NCI-H2196 (cell line): Measurements from ENCODE around the gene CAB39.
A peak's percentile ranks its signal among the peaks of the same experiment; 100 is the strongest.

Experiments
- DNase-seq: peaks from one replicate; lab custom pipeline; 2025; ENCODE audit not compliant: unreplicated experiment; lab: John Stamatoyannopoulos, UW

The CAB39 gene

GRCh38 chr2:230779607-230780006 is 67.0 kb downstream of the CAB39 start:
- no peak for DNase-seq

DNA sequence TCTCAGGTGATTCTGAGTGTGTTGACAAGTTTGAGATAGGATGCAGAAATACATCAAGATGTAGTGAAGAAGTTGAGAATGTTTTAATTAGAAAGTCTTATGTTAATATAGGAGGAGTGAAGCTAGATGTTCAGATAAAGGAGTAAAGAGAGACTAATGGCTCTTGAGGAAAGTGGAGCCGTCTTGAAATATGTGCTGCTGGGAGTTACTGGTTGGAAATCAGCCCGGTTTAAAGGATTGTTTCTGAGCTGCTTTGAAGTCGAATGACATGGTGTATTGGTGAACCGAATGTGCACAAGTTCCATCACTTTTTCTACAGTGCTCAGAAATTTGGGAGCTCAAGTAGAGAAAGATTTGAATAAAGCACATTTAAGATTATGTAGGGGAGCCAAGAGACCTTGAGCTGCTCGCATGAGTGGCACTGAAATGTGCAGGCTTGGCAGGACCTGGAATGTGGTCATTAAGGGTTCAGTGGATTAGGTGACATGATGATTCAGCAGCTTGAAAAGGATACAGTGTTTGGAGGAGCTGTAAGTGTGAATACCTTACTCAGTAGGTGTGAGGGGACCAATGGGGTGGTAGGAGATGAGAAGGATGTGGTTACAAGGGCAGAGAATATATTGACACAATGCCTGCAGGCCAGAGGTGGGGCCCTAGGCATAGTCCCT is 68.6 kb downstream of the CAB39 start:
- peak; percentile 29 for DNase-seq

DNA sequence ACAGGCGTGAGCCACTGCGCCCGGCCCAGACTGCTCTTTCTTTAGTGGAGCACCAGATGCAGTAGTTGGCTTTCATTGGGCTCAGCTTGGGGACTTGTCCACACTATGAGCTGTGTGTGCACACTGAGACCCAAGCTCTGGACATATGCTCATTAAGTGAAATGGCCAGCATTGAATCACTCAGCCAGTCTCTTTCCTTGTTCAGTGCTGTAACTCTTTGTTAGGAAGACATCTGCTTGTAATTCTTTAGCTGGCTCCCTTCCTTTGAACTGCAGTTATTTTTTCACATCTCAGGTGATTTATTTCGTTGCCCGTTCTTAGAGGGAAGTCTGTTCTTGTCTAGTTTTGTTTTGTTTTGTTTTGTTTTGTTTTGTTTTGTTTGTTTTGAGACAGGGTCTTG is 70.5 kb downstream of the CAB39 start:
- DNase-seq, result no peak

DNA sequence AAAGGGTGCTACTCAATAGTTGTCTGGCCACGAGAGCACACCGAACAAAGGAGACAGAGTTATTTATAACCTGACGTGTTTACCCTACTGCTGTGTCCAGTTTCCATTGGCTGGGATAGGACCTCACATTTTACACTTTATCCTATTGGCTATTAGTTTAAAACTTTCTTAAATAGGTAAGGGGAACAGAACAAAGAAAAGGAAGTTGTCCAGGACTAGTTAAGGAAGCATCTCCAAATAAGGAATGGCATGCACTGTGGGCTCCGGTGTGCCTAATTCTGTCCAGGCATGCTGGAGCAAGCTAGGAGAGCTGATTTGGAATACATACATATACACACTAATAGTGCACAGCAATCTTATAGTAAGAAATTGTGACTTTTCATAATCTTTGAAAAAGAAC is 72.2 kb downstream of the CAB39 start:
- DNase-seq, result no peak

- DNase-seq, result no peak
Measured at GRCh38 chr2:230785346-230785745, 72.7 kb downstream of the CAB39 start.

GRCh38 chr2:230787101-230787500 is 74.5 kb downstream of the CAB39 start:
- DNase-seq, result no peak

DNA sequence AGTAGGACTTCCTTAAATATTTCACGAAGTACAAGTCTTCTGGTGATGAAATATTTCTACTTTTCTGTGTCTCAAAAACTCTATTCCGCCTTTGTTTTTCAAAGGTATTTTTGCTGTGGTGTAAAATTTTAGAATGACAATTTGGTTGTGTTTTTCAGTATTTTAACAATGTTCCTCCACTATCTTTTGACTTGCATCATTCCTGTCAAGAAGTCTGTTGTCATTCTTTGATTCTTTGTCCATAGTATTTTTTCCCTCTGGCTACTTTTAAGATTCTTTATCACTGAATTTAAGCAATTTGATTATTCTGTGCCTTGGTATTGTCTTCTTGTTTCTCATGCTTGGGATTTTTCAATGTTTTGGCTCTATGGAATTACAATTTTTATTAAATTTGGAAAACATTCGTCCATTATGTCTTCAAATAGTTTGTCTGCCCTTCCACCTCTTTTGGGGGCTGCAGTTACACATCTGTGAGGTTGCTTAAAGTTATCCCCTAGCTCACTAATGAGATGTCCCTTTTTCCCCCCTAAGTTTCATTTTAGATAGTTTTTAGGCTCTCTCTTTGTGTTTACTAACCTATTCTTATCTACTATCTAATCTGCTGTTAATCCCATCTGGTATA is 76.0 kb downstream of the CAB39 start:
- DNase-seq, result no peak

DNA sequence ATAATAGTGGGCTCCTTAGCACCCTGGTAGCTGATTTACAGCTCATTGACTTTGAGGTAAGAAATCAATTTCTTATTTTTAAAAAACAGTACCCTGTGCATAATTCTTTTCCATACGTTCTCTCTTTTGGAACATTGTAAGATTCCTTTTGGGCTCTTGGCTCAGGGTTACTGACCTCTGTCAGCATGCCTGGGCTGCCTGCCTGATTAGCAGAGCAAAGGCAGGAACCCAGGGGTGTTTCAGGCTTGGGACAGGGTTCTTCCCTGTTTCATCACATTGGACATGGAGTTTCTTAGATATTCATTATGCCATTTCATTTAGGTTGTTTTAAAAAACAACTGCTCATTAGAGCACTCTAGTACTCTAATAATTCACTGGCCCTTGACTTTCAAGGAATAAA is 78.3 kb downstream of the CAB39 start:
- DNase-seq, result no peak

DNA sequence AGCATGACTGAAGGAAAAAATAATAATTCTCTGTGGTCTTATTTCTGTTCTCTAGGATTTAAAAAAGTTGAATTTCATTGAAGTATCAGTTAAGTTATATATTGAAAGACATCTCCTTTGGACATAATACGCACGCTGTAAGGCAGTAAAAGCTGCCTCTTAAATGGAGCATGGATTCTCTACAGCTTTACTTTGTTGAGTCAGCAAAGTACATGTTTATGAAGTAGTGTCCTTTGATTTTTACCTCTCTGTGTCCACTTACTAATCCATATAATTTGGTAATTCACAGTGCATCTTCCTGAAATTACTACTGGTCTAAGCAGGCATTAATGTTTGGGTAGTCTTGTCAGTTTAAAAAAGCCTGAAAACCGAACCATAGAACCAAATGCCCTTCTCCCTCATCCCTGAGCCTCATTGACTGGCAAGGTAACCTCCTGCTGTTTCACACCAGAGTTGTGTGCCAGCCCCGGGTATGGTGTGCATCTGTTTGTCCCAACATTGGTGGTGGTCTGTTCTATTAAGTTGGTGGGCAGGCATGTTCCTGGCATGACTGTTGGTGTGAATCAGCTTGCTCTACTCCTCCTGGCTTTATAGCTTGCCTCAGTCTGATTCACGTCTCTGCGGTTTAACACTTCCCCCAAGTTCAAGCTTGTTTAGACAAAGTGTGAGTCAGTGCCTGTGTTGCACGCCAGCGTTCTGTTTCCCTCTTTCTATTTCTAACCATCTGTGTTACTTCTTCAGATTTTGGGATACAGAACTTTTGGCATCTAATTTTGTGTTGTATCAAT is 81.1 kb downstream of the CAB39 start:
- no peak for DNase-seq

GRCh38 chr2:230794497-230794896 is 81.9 kb downstream of the CAB39 start:
- DNase-seq, result no peak

DNA sequence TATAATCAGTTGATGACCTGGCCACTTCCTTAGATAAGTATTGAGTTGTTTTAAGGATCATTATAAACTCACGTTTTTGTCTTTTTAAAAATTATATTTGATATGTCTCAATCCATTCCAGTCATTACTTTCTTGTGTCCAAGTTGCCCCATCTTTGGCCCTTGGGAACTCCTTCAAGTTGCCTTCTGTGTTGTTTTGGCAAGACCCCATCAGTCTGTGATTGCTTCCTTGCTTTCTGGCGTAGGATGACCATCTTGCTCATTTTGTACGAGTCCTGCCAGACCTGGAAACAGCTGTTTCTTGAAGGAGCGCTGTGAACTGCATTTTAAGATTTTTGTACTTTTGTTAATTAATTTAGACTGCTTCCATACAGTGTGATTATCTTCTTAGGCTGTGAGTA is 83.2 kb downstream of the CAB39 start:
- DNase-seq, result no peak

- DNase-seq, result no peak
Measured at GRCh38 chr2:230796280-230796862, 83.7 kb downstream of the CAB39 start.

DNA sequence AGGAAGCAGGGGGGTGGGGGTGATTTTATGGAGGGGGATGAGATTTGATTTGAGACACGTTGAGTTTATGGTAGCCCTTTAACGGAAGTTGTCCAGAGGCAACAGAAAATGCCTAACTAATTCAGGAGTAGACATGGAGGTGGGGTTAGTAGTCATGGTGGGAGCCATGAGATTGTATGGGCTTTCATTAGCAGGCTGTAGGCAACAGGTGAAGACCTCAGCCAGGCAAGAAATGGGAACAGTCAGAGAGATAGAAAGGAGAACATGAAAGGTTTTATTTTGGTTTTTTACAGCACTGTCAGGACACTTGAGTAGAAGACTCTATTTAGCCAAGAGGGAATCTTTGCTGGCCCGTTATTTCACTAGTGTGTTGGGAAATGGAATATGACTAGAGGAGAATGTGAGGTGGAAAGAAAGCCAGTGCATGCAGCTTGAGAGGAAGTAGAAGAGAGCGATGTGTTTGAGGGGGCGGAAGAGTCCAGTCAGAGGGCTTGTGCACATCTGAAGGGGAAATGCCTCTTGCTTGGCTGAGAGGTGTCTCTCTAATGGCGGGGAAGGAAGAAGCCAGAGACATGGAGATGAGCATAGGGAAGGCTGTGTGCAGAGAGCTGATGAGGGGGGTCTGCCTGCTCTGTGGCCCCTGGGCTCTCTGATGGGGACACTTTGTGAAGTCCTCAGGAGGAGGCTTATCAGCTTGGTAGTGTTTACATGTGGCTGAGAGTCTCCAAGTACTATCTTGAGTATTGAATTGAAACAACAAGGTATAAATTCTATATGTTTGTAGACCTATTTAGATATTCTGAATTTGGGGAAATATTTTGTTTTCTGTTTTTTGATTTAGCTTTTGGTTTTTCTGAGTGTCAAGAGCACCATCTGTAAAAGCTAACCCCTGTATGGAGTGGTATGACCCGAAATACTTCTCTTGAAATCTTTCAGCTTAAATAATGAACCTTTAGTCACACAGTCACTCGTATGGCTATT is 85.2 kb downstream of the CAB39 start:
- DNase-seq, result no peak

DNA sequence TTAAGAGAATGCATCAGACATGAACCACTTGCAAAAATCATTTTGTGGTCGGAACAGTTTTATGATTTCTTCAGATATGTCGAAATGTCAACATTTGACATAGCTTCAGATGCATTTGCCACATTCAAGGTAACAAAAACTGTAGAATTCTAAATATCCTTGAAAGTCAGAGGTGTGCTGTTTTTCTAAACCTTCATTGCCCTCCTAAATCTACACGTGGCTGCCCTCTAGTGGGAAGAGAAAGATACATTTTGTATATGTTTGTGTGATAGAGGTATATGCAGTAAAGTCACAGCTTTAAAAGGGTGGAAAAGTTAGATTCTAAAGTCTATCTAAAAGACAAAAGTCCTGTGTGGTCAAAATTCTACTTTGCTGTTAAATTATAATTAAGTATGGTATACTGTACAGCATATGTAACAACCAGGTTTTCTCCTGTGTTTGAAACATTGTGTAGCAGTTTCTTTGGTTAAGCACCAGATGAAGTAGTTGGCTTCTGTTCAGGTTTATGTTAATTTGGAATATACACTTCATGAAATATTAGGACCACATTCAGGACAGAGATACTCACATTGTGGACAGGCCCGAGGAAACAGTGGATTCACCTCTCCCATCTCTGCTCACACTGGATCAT is 86.2 kb downstream of the CAB39 start:
- DNase-seq, result peak; percentile 66

DNA sequence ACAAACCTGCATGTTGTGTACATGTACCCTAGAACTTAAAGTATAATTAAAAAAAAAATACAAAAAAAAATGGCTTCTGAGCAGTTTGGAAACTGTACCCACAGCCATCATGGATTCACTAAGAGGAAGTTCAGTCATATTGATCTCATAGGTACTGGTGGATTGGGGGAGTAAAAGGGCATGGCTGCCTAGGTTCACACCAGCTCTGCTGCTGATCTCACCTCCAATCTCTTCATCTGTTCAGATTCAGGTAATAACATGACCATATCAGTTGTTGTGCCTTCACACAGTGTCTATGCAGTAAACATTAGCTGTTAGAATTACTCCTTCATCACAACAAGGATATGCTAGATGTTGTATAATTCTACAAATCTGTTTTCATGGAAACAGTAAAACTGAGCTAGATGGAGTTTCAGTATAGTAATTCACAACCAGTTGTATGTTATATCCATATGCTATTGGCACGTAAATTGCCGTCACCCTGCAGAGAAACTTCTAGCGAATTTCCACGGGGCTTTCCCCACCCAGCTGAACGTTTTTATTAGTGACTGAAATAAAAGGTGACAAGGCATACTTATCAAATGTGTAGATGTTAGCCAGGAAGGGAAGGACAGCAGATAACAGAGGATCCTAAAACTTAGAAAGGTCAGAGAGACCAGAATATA is 92.8 kb downstream of the CAB39 start:
- DNase-seq, result no peak

DNA sequence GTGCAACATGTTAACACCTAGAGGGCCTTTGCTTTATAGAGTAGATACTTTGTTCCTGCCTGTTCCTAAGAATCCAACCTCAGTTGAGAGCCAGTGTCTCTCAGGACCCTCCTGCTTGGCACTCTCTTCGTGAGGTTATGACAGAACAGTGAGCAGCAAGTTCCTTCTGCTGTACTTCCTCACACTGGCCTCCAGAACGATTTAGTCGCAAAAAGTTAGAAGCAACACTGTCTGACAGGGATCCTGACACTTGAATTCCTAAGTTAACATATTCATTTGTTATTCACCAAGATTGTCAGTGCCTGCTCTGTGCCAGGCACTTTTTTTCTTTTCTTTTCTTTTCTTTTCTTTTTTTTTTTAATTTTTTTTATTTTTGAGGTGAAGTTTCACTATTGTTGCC is 95.1 kb downstream of the CAB39 start:
- no peak for DNase-seq

DNA sequence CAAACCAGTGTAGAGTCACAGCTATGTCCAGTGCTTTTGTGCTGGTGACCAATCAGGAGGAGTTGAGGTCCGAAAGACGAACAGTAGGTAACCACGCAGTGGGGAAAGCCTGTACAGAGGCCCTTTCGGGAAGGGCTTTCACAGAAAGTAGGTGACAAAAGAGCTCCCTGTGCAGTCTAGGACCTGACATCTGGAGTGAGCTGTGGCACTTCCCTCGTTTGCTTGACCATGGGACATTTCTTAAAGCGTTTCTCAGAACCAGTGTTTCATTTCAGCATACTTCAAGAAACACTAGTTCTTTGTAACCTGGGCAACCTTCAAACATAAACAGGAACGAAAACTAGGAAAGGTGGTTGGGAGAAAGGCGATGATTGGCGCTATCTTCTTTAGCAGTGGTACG is 96.4 kb downstream of the CAB39 start:
- DNase-seq, result no peak

- DNase-seq, result peak; percentile 16
Measured at GRCh38 chr2:230809677-230810251, 97.1 kb downstream of the CAB39 start.

DNA sequence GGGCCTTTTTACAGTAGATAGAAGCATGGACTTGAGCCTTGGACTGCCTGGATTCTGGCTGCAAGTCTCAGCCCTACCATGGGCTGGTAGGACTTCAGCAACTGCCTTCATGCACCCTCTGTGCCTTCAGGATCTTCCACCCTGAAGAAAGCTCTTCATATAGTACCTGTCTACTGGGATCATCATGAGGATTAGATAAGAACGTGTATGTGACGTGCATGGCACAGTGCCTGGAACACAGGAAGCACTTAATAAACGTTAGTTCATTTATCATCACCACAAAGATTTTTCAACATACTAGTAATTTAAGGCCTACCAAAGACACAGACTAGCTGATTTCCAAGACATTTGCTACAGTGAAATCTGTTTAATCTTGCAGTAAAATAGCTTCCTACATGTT is 98.9 kb downstream of the CAB39 start:
- DNase-seq, result no peak
